H1 (cell line): ENCODE data around the gene CABP5. TPM values are rescaled to one million over a fixed set of nuclear protein-coding genes. Genes with fewer than 3 reads are reported as not detected.

Experiments used
- CTCF ChIA-PET: fragments of 300-600 bp; sonication (Branson Sonifier 250); formaldehyde crosslinking; loops from one replicate; lab custom pipeline; 2021; ENCODE audit not compliant: partially characterized antibody; lab: Charles Lee
- POLR2A ChIA-PET: fragments of 300-600 bp; sonication (Branson Sonifier 250); formaldehyde crosslinking; loops from one replicate; lab custom pipeline; 2021; ENCODE audit warnings: inconsistent platforms; ENCODE audit not compliant: partially characterized antibody; lab: Charles Lee
- DNase-seq, 2 experiments: peaks; one replicate each; pipeline versions ENCODE4 v3.0.0 to v3.0.0-alpha.2; 2010 to 2022; ENCODE audit warnings: low spot score in 2 of 2, low read depth in 1 of 2, mixed read lengths in 1 of 2
- FAIRE-seq: peaks from 2 replicates; lab custom pipeline; 2011; peaks lifted over from hg19 to GRCh38; lab: Jason Lieb, UNC
- H2AFZ ChIP-seq: 2 replicates; pipeline ENCODE4 v1.8.1; 2012; ENCODE audit warnings: low read length, inconsistent platforms
- H2AK5ac ChIP-seq: 2 replicates; pipeline ENCODE4 v1.6.1; 2013; ENCODE audit warnings: low read depth, low read length
- H2BK120ac ChIP-seq: replicated peaks from 2 replicates; pipeline ENCODE3; 2013; ENCODE audit warnings: low read depth, low read length, inconsistent platforms
- H2BK12ac ChIP-seq: 2 replicates; pipeline ENCODE4 v1.6.1; 2013; ENCODE audit warnings: low read depth, low read length
- H2BK15ac ChIP-seq: 2 replicates; pipeline ENCODE4 v1.6.1; 2013; ENCODE audit warnings: low read length
- H2BK20ac ChIP-seq: 2 replicates; pipeline ENCODE4 v1.6.1; 2013; ENCODE audit warnings: low read length
- H2BK5ac ChIP-seq: 2 replicates; pipeline ENCODE4 v1.6.1; 2013; ENCODE audit warnings: low read depth, low read length
- H3K14ac ChIP-seq: 2 replicates; pipeline ENCODE4 v1.6.1; 2013; ENCODE audit warnings: inconsistent platforms; ENCODE audit not compliant: insufficient read length
- H3K18ac ChIP-seq: 2 replicates; pipeline ENCODE4 v1.6.1; 2013; ENCODE audit warnings: low read length; ENCODE audit errors: extremely low read depth
- H3K23ac ChIP-seq: 2 replicates; pipeline ENCODE4 v1.6.1; 2013; ENCODE audit warnings: inconsistent platforms; ENCODE audit not compliant: insufficient read length
- H3K23me2 ChIP-seq: 2 replicates; pipeline ENCODE4 v1.6.1; 2013; ENCODE audit warnings: low read depth, low read length
- H3K27ac ChIP-seq: 2 replicates; pipeline ENCODE4 v1.6.1; 2011; ENCODE audit warnings: low read depth, low read length, inconsistent platforms
- H3K27me3 ChIP-seq, 4 experiments: replicated peaks in 1 of 4; 1 replicate in 1 of 4; 2 replicates in 3 of 4; pipeline versions ENCODE4 v1.6.1 to v1.8.1; 2011 to 2013; ENCODE audit warnings: low read length in 3 of 4, mild to moderate bottlenecking in 3 of 4, inconsistent platforms in 2 of 4, mixed read lengths in 2 of 4, moderate library complexity in 1 of 4; ENCODE audit not compliant: control insufficient read depth in 3 of 4, insufficient read depth in 3 of 4; ENCODE audit errors: extremely low read depth in 1 of 4
- H3K36me3 ChIP-seq, 4 experiments: 2 replicates each; pipeline versions ENCODE4 v1.6.1 to v1.8.1; 2011 to 2013; ENCODE audit warnings: mild to moderate bottlenecking in 4 of 4, low read length in 3 of 4, moderate library complexity in 2 of 4, control low read depth in 1 of 4, inconsistent platforms in 1 of 4; ENCODE audit not compliant: insufficient read depth in 4 of 4, control insufficient read depth in 2 of 4
- H3K4ac ChIP-seq: replicated peaks from 2 replicates; pipeline ENCODE3; 2013; ENCODE audit warnings: low read length, low read depth, mixed read lengths, inconsistent platforms; ENCODE audit not compliant: insufficient read length
- H3K4me1 ChIP-seq, 4 experiments: replicated peaks in 1 of 4; 1 replicate in 1 of 4; 2 replicates in 3 of 4; pipeline versions ENCODE4 v1.6.1 to v1.8.1; 2011 to 2013; ENCODE audit warnings: low read length in 3 of 4, inconsistent platforms in 2 of 4, mixed read lengths in 1 of 4; ENCODE audit not compliant: insufficient read depth in 4 of 4, control insufficient read depth in 3 of 4
- H3K4me2 ChIP-seq, 2 experiments: 2 replicates each; pipeline versions ENCODE4 v1.6.1 to v1.8.1; 2011 to 2013; ENCODE audit warnings: low read depth in 2 of 2, low read length in 2 of 2, control low read depth in 1 of 2, inconsistent platforms in 1 of 2, mild to moderate bottlenecking in 1 of 2; ENCODE audit not compliant: insufficient read depth in 1 of 2
- H3K4me3 ChIP-seq, 4 experiments: fragments of 200-600, 300-600 bp in 1 of 4; sonication (generic), shearing (Covaris generic), sonication (Bioruptor Twin) in 1 of 4; 2 replicates each; pipeline versions ENCODE4 v1.5.1 to v1.8.1; 2011 to 2016; ENCODE audit warnings: low read length in 4 of 4, low read depth in 3 of 4, control low read depth in 2 of 4, inconsistent platforms in 2 of 4, mild to moderate bottlenecking in 2 of 4, mixed read lengths in 1 of 4, moderate library complexity in 1 of 4; ENCODE audit not compliant: insufficient read depth in 2 of 4; ENCODE audit errors: extremely low read depth in 1 of 4
- H3K56ac ChIP-seq: replicated peaks from 2 replicates; pipeline ENCODE3; 2013; ENCODE audit warnings: low read depth, mild to moderate bottlenecking, mixed read lengths, low read length, inconsistent platforms; ENCODE audit not compliant: insufficient read length
- H3K79me1 ChIP-seq: 2 replicates; pipeline ENCODE4 v1.6.1; 2013; ENCODE audit warnings: low read depth, low read length, control low read depth
- H3K79me2 ChIP-seq, 2 experiments: 2 replicates each; pipeline versions ENCODE4 v1.6.1 to v1.8.1; 2012 to 2013; ENCODE audit warnings: low read length in 2 of 2, mild to moderate bottlenecking in 2 of 2, inconsistent platforms in 1 of 2; ENCODE audit not compliant: insufficient read depth in 2 of 2, control insufficient read depth in 1 of 2
- H3K9ac ChIP-seq, 4 experiments: replicated peaks in 1 of 4; 1 replicate in 1 of 4; 2 replicates in 3 of 4; pipeline versions ENCODE4 v1.6.1 to v1.8.1; 2011 to 2013; ENCODE audit warnings: low read depth in 3 of 4, low read length in 3 of 4, control low read depth in 2 of 4, mild to moderate bottlenecking in 2 of 4, moderate library complexity in 2 of 4, inconsistent platforms in 1 of 4; ENCODE audit errors: extremely low read depth in 1 of 4
- H3K9me3 ChIP-seq, 2 experiments: 2 replicates each; pipeline versions ENCODE4 v1.6.1 to v1.8.1; 2012 to 2013; ENCODE audit warnings: mild to moderate bottlenecking in 2 of 2, moderate library complexity in 2 of 2, control low read depth in 1 of 2, inconsistent platforms in 1 of 2, low read depth in 1 of 2, low read length in 1 of 2, mixed read lengths in 1 of 2; ENCODE audit not compliant: insufficient read depth in 2 of 2
- H4K20me1 ChIP-seq, 2 experiments: replicated peaks in 1 of 2; 2 replicates each; pipeline versions ENCODE3 to v1.8.1; 2011 to 2013; ENCODE audit warnings: inconsistent platforms in 2 of 2, low read length in 2 of 2, mild to moderate bottlenecking in 1 of 2; ENCODE audit not compliant: insufficient read depth in 2 of 2, control insufficient read depth in 1 of 2
- H4K5ac ChIP-seq: 2 replicates; pipeline ENCODE4 v1.6.1; 2013; ENCODE audit warnings: low read length, low read depth, mixed read lengths, inconsistent platforms; ENCODE audit not compliant: insufficient read length
- H4K8ac ChIP-seq: 2 replicates; pipeline ENCODE4 v1.8.0; 2013; ENCODE audit warnings: mild to moderate bottlenecking, moderate library complexity, low read length, inconsistent platforms; ENCODE audit not compliant: insufficient read depth; ENCODE audit errors: extremely low read depth
- H4K91ac ChIP-seq: replicated peaks from 2 replicates; pipeline ENCODE3; 2013; ENCODE audit warnings: low read length, mixed read lengths, inconsistent platforms; ENCODE audit not compliant: insufficient read length
- ASH2L ChIP-seq: fragments of 200-600, 300-600 bp; sonication (generic); IDR thresholded peaks from one replicate; pipeline ENCODE4 v1.7.1; 2017; ENCODE audit warnings: low read length
- CEBPB ChIP-seq: IDR thresholded peaks from 2 replicates; pipeline ENCODE4 v1.6.1; 2012; ENCODE audit warnings: low read depth, low read length
- EZH2 ChIP-seq: fragments of 200-600 bp; sonication (generic); IDR thresholded peaks from 2 replicates; pipeline ENCODE4 v1.7.1; 2012; ENCODE audit warnings: low read depth, mild to moderate bottlenecking, moderate library complexity, low read length, inconsistent platforms; ENCODE audit not compliant: severe bottlenecking
- KDM4A ChIP-seq: IDR thresholded peaks from one replicate; pipeline ENCODE4 v1.7.1; 2012; ENCODE audit warnings: low read depth, mild to moderate bottlenecking, moderate library complexity, low read length, inconsistent platforms; ENCODE audit not compliant: severe bottlenecking
- WGBS, 2 experiments: shearing (Covaris generic) in 1 of 2; methylation state at CpG; one replicate each; pipeline versions ENCODE4 v1.1.6 to v1.1.7; 2013 to 2015; ENCODE audit warnings: low lambda C conversion rate in 2 of 2, mixed read lengths in 2 of 2, inconsistent platforms in 1 of 2, low coverage in 1 of 2, missing lambda C conversion rate in 1 of 2; ENCODE audit not compliant: insufficient replicate concordance in 2 of 2, insufficient coverage in 1 of 2, insufficient read length in 1 of 2; ENCODE audit errors: extremely low coverage in 1 of 2, missing lambda C conversion rate in 1 of 2; 5-methylcytosine and 5-hydroxymethylcytosine counted together
- polyA plus RNA-seq, 7 experiments: library from polyadenylated mRNA; depleted of rRNA in 3 of 7; stranded (reverse) in 5 of 7; unstranded in 2 of 7; fragments of >200 nt in 5 of 7; fragments of 200-250 nt in 2 of 7; gene quantifications; 1 replicate in 5 of 7; 2 replicates in 1 of 7; 4 replicates in 1 of 7; pipeline versions ENCODE4 v1.2.1 to v1.2.3, GENCODE V29; 2011 to 2013; ENCODE audit warnings: missing spikeins in 2 of 7, mixed read lengths in 2 of 7
- total RNA-seq: library from RNA; stranded (reverse); fragmentation: NEBNext Ultra II Directional; extraction: Animal tissue kit (Norgen Biotek cat#: 25700); gene quantifications from 2 replicates; pipeline ENCODE4 v1.2.1, GENCODE V29; 2021
- TF ChIP-seq, protein P1 (sequence below): IDR thresholded peaks from 2 replicates; pipeline ENCODE4 v1.6.1; 2011; ENCODE audit warnings: low read length, improper control_type of control experiment
- TF ChIP-seq, protein P2 (sequence below): IDR thresholded peaks from 2 replicates; pipeline ENCODE4 v1.6.1; 2012; ENCODE audit warnings: low read length, inconsistent platforms

The CABP5 gene
- total and polyA plus RNA-seq, 2 of the 8 experiments (the other 6 are each of a cell fraction or from before 2014, with no cell fraction given), result not detected

- DNase-seq, result peak; percentile 9 to 74
- TF ChIP-seq, protein P1, sequence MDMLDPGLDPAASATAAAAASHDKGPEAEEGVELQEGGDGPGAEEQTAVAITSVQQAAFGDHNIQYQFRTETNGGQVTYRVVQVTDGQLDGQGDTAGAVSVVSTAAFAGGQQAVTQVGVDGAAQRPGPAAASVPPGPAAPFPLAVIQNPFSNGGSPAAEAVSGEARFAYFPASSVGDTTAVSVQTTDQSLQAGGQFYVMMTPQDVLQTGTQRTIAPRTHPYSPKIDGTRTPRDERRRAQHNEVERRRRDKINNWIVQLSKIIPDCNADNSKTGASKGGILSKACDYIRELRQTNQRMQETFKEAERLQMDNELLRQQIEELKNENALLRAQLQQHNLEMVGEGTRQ, result no peak
- TF ChIP-seq EZH2 (no peak), CEBPB (no peak), KDM4A (no peak), ASH2L (no peak)
- TF ChIP-seq, protein P2, sequence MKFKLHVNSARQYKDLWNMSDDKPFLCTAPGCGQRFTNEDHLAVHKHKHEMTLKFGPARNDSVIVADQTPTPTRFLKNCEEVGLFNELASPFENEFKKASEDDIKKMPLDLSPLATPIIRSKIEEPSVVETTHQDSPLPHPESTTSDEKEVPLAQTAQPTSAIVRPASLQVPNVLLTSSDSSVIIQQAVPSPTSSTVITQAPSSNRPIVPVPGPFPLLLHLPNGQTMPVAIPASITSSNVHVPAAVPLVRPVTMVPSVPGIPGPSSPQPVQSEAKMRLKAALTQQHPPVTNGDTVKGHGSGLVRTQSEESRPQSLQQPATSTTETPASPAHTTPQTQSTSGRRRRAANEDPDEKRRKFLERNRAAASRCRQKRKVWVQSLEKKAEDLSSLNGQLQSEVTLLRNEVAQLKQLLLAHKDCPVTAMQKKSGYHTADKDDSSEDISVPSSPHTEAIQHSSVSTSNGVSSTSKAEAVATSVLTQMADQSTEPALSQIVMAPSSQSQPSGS, result no peak
Measured at GRCh38 chr19:48061401-48062344, 17.8 kb upstream of the CABP5 start.

More at GRCh38 chr19:48061401-48062344, 17.8 kb upstream of the CABP5 start:
- H3K56ac ChIP-seq, result no peak overlapping the region
- no peak overlapping the region for H2AK5ac ChIP-seq
- H3K23me2 ChIP-seq, result no peaks in the 10 kb centered on the region
- peak overlapping the region; percentile 16; the same call in 1 of the 2 replicates for H2BK5ac ChIP-seq
- H2AFZ ChIP-seq, result peak overlapping the region; percentile 47; the same call in 1 of the 2 replicates
- H3K4ac ChIP-seq, result peak overlapping the region; percentile 65
- H3K4me2 ChIP-seq, result peak overlapping the region; percentile 38 to 55
- H4K91ac ChIP-seq, result peak overlapping the region; percentile 50
- peak; percentile 72 for FAIRE-seq
- peak overlapping the region; percentile 64 for H4K5ac ChIP-seq
- no peak overlapping the region for H2BK20ac ChIP-seq
- H3K9ac ChIP-seq, result peak overlapping the region in 2 of 4 experiments; percentile 15 to 26; a peak in 3 of 7 replicates
- peak overlapping the region; percentile 7 to 48 (median 19); a peak in 5 of 8 replicates for H3K4me3 ChIP-seq
- H3K18ac ChIP-seq, result no peak overlapping the region
- CTCF ChIA-PET, result interaction anchor here (0.8 to 2.4 kb wide), 6 partner anchors 10 to 96 kb away, joined by 3 to 14 read pairs (median 4); no protein-coding TSS in a partner anchor
- H3K14ac ChIP-seq, result peak overlapping the region; percentile 72
- peak overlapping the region; percentile 94 for H4K8ac ChIP-seq
- peaks cover 4 to 16% (median 7%) of the 10 kb centered on the region in 4 experiments; a peak in 6 of 7 replicates for H3K4me1 ChIP-seq
- H3K27ac ChIP-seq, result no peak overlapping the region; the same call in 1 of the 2 replicates
- 0 out of 2 replicates have a peak overlapping the region, but pooled peaks have one; percentile 78 for H2BK12ac ChIP-seq
- H2BK15ac ChIP-seq, result no peak overlapping the region
- H3K27me3 ChIP-seq, result no peaks in the 10 kb centered on the region
- H3K23ac ChIP-seq, result no peak overlapping the region
- H3K9me3 ChIP-seq, result no peaks in the 10 kb centered on the region
- H3K79me2 ChIP-seq, result no peaks in the 10 kb centered on the region
- POLR2A ChIA-PET, result interaction anchor here (0.8 to 1.7 kb wide), 8 partner anchors 8 to 50 kb away, joined by 3 to 5 read pairs (median 3); no protein-coding TSS in a partner anchor
- WGBS, 2 experiments, result 53% methylated on average over 35 of the region's 37 CpGs; no CpG with 5 or more reads in 1 of the 2 experiments
- no peaks in the 10 kb centered on the region for H3K36me3 ChIP-seq
- peak overlapping the region; percentile 57 for H2BK120ac ChIP-seq
- no peaks in the 10 kb centered on the region for H4K20me1 ChIP-seq
- no peaks in the 10 kb centered on the region for H3K79me1 ChIP-seq
